ENCODE data around the gene VRTN. TPM values are rescaled to one million over a fixed set of nuclear protein-coding genes. Genes with fewer than 3 reads are reported as not detected.

Gene VRTN
- polyA plus RNA-seq, 4 donors: 0.24 to 0.85 TPM; not detected in 2

DNA sequence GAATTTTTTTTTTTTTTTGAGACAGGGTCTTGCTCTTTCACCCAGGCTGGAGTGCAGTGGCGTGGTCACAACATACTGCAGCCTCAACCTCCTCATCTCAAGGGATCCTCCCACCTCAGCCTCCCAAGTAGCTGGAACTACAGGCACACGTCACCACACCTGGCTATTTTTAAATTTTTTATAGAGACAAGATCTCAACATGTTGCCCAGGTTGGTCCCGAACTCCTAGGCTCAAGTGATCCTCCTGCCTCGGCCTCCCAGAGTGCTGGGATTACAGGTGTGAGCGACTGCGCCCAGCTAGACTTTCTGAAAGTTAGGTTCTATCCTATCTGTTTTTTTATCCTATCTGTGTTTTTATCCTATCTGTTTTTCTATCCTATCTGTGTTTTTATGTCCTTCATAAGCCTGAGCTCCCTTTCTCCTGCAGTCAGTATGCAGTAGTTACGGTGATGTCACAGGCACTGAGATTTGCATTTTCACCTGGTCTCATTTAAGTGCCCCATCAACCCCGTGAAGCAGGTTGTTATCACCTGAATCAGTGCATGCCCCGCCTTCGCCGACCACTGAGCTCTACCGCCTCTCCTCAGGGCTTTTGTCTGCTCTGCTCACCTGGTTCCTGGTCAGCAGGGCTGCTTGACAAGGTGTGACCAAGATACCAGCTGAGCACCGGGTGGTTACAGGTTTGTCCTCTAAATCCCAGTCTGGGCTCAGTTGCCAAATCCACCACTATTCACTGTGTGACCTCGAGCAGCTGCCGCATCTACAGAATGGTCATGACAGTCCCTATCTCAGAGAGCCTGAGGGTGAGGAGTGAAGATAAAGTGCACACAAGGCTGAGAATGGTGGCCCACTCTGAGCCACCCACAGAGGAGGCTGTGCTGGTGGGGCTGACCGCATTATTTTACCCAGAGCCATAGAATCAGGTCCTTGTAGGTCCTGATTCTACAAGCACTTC lies 44.6 kb downstream of the VRTN start:
- H3K4me1 ChIP-seq (ENCODE audit: control insufficient read depth in 3 of 3, insufficient read depth in 2 of 3, low read depth in 1 of 3, low read length in 2 of 3): no peaks in the 10 kb centered on the region

DNA sequence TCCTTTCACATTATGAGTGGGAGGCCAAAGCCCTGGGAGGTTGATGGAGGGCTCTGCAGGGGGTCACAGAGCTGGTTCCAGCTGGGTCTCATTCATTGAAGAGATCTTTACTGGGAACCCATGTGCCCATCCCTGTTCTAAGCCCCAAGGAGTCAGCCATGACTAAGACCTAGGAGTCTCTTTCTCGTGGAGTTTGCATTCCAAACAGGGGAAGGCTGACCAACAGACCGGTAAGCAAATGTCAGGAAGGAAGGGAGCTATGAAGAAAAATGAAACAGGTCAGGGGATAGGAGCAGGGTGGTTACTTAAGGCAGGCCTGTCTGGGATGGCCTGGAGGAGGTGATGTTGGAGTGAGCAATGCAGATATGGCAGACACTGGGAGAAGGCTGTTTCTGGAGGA lies 46.3 kb downstream of the VRTN start:
- FAIRE-seq (no peak), DNase-seq (no peak)
- 42 to 59% (median 44%) methylated on average over 2 of the region's 2 CpGs for WGBS, 3 donors
- peaks cover 0 to 14% (median 11%) of the 10 kb centered on the region in 3 donors for H3K27me3 ChIP-seq (ENCODE audit: control insufficient read depth in 3 of 3, insufficient read depth in 3 of 3, low read length in 3 of 3)
- no peaks in the 10 kb centered on the region for H3K4me1 ChIP-seq (ENCODE audit: control insufficient read depth in 3 of 3, insufficient read depth in 2 of 3, low read depth in 1 of 3, low read length in 2 of 3)
- no peaks in the 10 kb centered on the region for H3K36me3 ChIP-seq (ENCODE audit: control insufficient read depth in 3 of 3, insufficient read depth in 2 of 3, low read depth in 1 of 3, low read length in 3 of 3)
- no peak overlapping the region for H3K27ac ChIP-seq (ENCODE audit: low read depth in 1 of 3, low read length in 2 of 3)
- H3K9me3 ChIP-seq (ENCODE audit: control insufficient read depth in 2 of 2, insufficient read depth in 1 of 2, low read depth in 1 of 2, low read length in 1 of 2): no peaks in the 10 kb centered on the region
- no peak overlapping the region for H3K4me3 ChIP-seq (ENCODE audit: low read depth in 1 of 3, low read length in 3 of 3)

More for the DNA sequence above, 44.6 kb downstream of the VRTN start:
- FAIRE-seq (no peak), DNase-seq (no peak)
- Histone ChIP-seq H3K27me3 (ENCODE audit: control insufficient read depth in 3 of 3, insufficient read depth in 3 of 3, low read length in 3 of 3) (peaks cover 0 to 12% (median 11%) of the 10 kb centered on the region in 3 donors), H3K9me3 (ENCODE audit: control insufficient read depth in 2 of 2, insufficient read depth in 1 of 2, low read depth in 1 of 2, low read length in 1 of 2) (no peaks in the 10 kb centered on the region), H3K4me3 (ENCODE audit: low read depth in 1 of 3, low read length in 3 of 3) (no peak overlapping the region), H3K27ac (ENCODE audit: low read depth in 1 of 3, low read length in 2 of 3) (no peak overlapping the region), H3K36me3 (ENCODE audit: control insufficient read depth in 3 of 3, insufficient read depth in 2 of 3, low read depth in 1 of 3, low read length in 3 of 3) (no peaks in the 10 kb centered on the region)
- 57 to 74% (median 68%) methylated on average over 16 of the region's 16 CpGs for WGBS, 3 donors

- peaks cover 0 to 18% (median 11%) of the 10 kb centered on the region in 3 donors for H3K27me3 ChIP-seq (ENCODE audit: control insufficient read depth in 3 of 3, insufficient read depth in 3 of 3, low read length in 3 of 3)
- H3K36me3 ChIP-seq (ENCODE audit: control insufficient read depth in 3 of 3, insufficient read depth in 2 of 3, low read depth in 1 of 3, low read length in 3 of 3): no peaks in the 10 kb centered on the region
- H3K4me1 ChIP-seq (ENCODE audit: control insufficient read depth in 3 of 3, insufficient read depth in 2 of 3, low read depth in 1 of 3, low read length in 2 of 3): no peaks in the 10 kb centered on the region
- H3K4me3 ChIP-seq (ENCODE audit: low read depth in 1 of 3, low read length in 3 of 3): no peak overlapping the region
- DNase-seq (no peak), FAIRE-seq (no peak)
- no peak overlapping the region for H3K27ac ChIP-seq (ENCODE audit: low read depth in 1 of 3, low read length in 2 of 3)
- H3K9me3 ChIP-seq (ENCODE audit: control insufficient read depth in 2 of 2, insufficient read depth in 1 of 2, low read depth in 1 of 2, low read length in 1 of 2): no peaks in the 10 kb centered on the region
- WGBS, 3 donors: 45 to 55% (median 53%) methylated on average over 4 of the region's 4 CpGs
Observed at GRCh38 chr14:74395094-74395493, 46.8 kb downstream of the VRTN start.

DNA sequence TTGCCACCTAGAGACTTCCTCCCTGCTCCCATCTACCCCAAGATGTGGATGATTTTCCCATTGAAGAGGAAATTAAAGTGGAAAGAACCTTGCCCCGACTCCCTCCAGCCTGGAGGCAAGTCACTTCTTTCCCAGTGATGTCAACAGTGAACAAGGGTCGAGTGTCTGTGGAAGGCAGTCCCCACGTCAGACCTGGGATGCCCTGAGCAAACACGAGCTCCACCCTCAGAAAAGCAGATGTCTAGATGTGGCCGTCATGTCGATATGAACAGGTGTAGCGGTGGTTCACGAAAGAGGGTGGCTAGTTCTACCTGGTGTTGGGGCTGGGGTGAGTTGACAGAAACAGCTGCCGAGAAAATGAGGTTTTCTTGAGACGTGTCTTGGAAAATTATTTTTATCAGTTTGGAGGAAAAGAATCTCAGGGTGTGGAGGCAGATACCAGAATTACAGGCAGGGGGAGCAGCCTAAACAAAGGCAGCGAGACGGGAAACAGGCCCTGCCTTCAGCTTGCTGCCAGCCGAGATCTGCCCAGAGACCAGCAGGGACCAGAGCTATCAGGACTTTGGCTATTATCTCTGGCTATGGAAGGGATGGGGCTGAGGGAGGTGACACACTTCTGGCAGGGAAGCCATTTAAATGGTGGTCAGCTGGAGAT lies 51.9 kb downstream of the VRTN start:
- H3K4me3 ChIP-seq (ENCODE audit: low read depth in 1 of 3, low read length in 3 of 3): no peak overlapping the region
- H3K9me3 ChIP-seq (ENCODE audit: control insufficient read depth in 2 of 2, insufficient read depth in 1 of 2, low read depth in 1 of 2, low read length in 1 of 2): no peaks in the 10 kb centered on the region
- no peaks in the 10 kb centered on the region for H3K36me3 ChIP-seq (ENCODE audit: control insufficient read depth in 3 of 3, insufficient read depth in 2 of 3, low read depth in 1 of 3, low read length in 3 of 3)
- 11 to 44% (median 40%) methylated on average over 13 of the region's 13 CpGs for WGBS, 3 donors
- H3K4me1 ChIP-seq (ENCODE audit: control insufficient read depth in 3 of 3, insufficient read depth in 2 of 3, low read depth in 1 of 3, low read length in 2 of 3): peaks cover 0 to 15% (median 6%) of the 10 kb centered on the region in 3 donors
- DNase-seq: peak in 1 of 2 donors; percentile 53
- no peak for FAIRE-seq
- H3K27ac ChIP-seq (ENCODE audit: low read depth in 1 of 3, low read length in 2 of 3): no peak overlapping the region
- H3K27me3 ChIP-seq (ENCODE audit: control insufficient read depth in 3 of 3, insufficient read depth in 3 of 3, low read length in 3 of 3): peaks cover 0 to 19% (median 6%) of the 10 kb centered on the region in 3 donors

DNA sequence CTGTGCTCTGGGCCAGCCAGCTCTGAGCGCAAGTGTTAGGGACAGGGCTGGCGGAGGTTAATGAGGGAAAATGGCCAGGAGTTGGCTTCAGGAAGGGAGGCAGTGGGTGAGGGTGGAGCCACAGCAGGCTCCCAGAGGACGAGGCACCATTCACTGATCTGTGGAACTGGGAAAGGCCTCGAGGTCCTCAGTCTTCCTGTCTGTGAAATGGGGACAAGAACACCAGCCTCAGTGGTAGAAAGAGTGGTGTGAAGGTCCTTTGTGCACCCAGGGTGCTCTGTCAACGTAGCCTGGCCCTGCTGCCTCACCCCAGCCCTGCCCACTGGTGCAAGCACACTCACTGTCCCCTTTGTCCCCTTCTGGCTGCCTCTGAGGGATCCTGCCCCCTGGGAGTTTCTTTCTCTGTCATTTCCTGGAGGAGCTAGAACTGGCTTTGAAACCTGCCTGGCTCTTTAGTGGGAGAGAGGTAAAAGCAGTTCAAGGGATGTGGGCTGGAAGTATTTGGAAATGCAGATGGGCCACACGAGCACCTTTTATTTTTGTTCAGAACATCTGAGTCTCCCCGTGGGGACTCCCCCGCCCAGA lies 52.7 kb downstream of the VRTN start:
- no peaks in the 10 kb centered on the region for H3K9me3 ChIP-seq (ENCODE audit: control insufficient read depth in 2 of 2, insufficient read depth in 1 of 2, low read depth in 1 of 2, low read length in 1 of 2)
- no peaks in the 10 kb centered on the region for H3K36me3 ChIP-seq (ENCODE audit: control insufficient read depth in 3 of 3, insufficient read depth in 2 of 3, low read depth in 1 of 3, low read length in 3 of 3)
- no peak overlapping the region for H3K27ac ChIP-seq (ENCODE audit: low read depth in 1 of 3, low read length in 2 of 3)
- DNase-seq (peak in 1 of 2 donors; percentile 16), FAIRE-seq (no peak)
- peaks cover 0 to 16% (median 3%) of the 10 kb centered on the region in 3 donors for H3K27me3 ChIP-seq (ENCODE audit: control insufficient read depth in 3 of 3, insufficient read depth in 3 of 3, low read length in 3 of 3)
- peaks cover 0 to 15% (median 6%) of the 10 kb centered on the region in 3 donors for H3K4me1 ChIP-seq (ENCODE audit: control insufficient read depth in 3 of 3, insufficient read depth in 2 of 3, low read depth in 1 of 3, low read length in 2 of 3)
- WGBS, 3 donors: 35 to 40% (median 38%) methylated on average over 8 of the region's 8 CpGs
- H3K4me3 ChIP-seq (ENCODE audit: low read depth in 1 of 3, low read length in 3 of 3): no peak overlapping the region

- Histone ChIP-seq H3K9me3 (ENCODE audit: control insufficient read depth in 2 of 2, insufficient read depth in 1 of 2, low read depth in 1 of 2, low read length in 1 of 2) (no peaks in the 10 kb centered on the region), H3K4me1 (ENCODE audit: control insufficient read depth in 3 of 3, insufficient read depth in 2 of 3, low read depth in 1 of 3, low read length in 2 of 3) (peaks cover 0 to 15% (median 6%) of the 10 kb centered on the region in 3 donors), H3K27me3 (ENCODE audit: control insufficient read depth in 3 of 3, insufficient read depth in 3 of 3, low read length in 3 of 3) (peaks cover 0 to 16% (median 3%) of the 10 kb centered on the region in 3 donors), H3K27ac (ENCODE audit: low read depth in 1 of 3, low read length in 2 of 3) (peak overlapping the region in 1 of 3 donors; percentile 22), H3K36me3 (ENCODE audit: control insufficient read depth in 3 of 3, insufficient read depth in 2 of 3, low read depth in 1 of 3, low read length in 3 of 3) (no peaks in the 10 kb centered on the region), H3K4me3 (ENCODE audit: low read depth in 1 of 3, low read length in 3 of 3) (no peak overlapping the region)
- DNase-seq (peak; percentile 27 to 45), FAIRE-seq (no peak)
- WGBS, 3 donors: 3 to 6% (median 3%) methylated on average over 12 of the region's 12 CpGs
Observed at GRCh38 chr14:74401504-74402241, 53.4 kb downstream of the VRTN start.

- Histone ChIP-seq H3K4me3 (ENCODE audit: low read depth in 1 of 3, low read length in 3 of 3) (no peak overlapping the region), H3K27ac (ENCODE audit: low read depth in 1 of 3, low read length in 2 of 3) (no peak overlapping the region), H3K4me1 (ENCODE audit: control insufficient read depth in 3 of 3, insufficient read depth in 2 of 3, low read depth in 1 of 3, low read length in 2 of 3) (peaks cover 0 to 15% (median 6%) of the 10 kb centered on the region in 3 donors), H3K9me3 (ENCODE audit: control insufficient read depth in 2 of 2, insufficient read depth in 1 of 2, low read depth in 1 of 2, low read length in 1 of 2) (no peaks in the 10 kb centered on the region), H3K36me3 (ENCODE audit: control insufficient read depth in 3 of 3, insufficient read depth in 2 of 3, low read depth in 1 of 3, low read length in 3 of 3) (no peaks in the 10 kb centered on the region), H3K27me3 (ENCODE audit: control insufficient read depth in 3 of 3, insufficient read depth in 3 of 3, low read length in 3 of 3) (peaks cover 0 to 16% (median 3%) of the 10 kb centered on the region in 3 donors)
- DNase-seq (no peak), FAIRE-seq (no peak)
- 27 to 53% (median 44%) methylated on average over 10 of the region's 10 CpGs for WGBS, 3 donors
Observed at GRCh38 chr14:74402401-74403251, 54.4 kb downstream of the VRTN start.

All from small intestine (tissue), 7 donors.